GM12865 (cell line): Measurements from ENCODE around the gene CFTR.

Experiments
- DNase-seq: peaks from one replicate; pipeline ENCODE4 v3.0.0; 2010; ENCODE audit warnings: low read depth
- H3K4me3 ChIP-seq: 2 replicates; pipeline ENCODE4 v1.5.1; 2011; ENCODE audit warnings: mild to moderate bottlenecking, low read depth, low read length, control low read depth
- CTCF ChIP-seq: IDR thresholded peaks from 2 replicates; pipeline ENCODE4 v1.5.1; 2011; ENCODE audit warnings: low read length, control low read depth, low read depth, inconsistent platforms; ENCODE audit not compliant: insufficient read depth; ENCODE audit errors: missing control alignments

CFTR gene

DNA sequence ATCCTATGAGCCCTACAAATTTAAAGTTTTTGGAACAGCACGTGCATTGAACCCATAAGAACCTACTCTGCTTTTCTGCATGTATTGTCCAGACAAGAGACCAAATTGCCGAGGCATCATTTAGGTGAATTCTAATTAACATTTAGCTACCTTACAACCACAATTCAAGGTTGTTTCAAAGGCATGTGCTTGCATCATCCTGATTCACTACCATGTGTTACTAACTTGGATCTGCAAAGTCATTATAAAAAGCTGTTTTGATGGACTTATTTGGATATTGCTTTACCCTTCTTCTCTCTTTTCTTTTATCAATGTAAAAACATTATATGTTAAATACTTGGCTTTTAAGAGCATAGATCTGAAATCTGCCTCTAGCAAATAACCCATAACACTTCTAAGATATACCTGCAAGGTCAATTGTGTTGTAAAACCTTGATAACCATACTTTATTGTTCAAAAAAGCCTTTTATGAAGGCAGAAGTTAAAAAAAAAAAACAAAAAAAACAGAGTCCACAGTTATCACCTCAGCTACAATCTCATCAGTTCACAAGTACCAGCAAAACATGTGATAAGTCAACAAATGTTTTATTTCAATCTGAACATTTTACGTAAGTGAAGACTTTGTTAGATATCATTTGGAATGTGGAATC is 51.9 kb downstream of the CFTR start:
- no peak for TF ChIP-seq CTCF
- no peak overlapping the region for H3K4me3 ChIP-seq

DNA sequence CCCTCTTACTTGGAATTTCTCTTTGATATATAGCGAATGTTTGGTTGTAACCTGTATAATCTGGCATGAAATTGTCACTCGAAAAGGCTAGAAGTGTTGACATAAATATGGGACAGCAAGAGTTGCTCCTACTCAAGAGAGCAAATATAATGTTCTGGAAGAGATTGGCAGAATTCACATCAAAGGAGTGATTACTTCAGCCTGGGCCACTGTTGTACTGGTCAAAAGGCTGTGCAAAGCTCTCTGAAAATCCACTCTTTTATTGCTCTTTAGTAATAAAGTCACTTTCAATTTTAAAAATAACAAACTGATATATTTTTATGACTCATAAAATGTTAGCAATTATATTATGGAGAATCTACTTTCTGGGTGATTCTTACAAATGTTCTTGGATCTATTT is 58.2 kb downstream of the CFTR start:
- TF ChIP-seq CTCF: no peak
- no peak for DNase-seq
- H3K4me3 ChIP-seq: no peak overlapping the region

More for the DNA sequence above, 51.9 kb downstream of the CFTR start:
- DNase-seq: no peak

GRCh38 chr7:117544061-117544460 is 64.2 kb downstream of the CFTR start:
- no peak overlapping the region for H3K4me3 ChIP-seq
- no peak for DNase-seq
- no peak for TF ChIP-seq CTCF

DNA sequence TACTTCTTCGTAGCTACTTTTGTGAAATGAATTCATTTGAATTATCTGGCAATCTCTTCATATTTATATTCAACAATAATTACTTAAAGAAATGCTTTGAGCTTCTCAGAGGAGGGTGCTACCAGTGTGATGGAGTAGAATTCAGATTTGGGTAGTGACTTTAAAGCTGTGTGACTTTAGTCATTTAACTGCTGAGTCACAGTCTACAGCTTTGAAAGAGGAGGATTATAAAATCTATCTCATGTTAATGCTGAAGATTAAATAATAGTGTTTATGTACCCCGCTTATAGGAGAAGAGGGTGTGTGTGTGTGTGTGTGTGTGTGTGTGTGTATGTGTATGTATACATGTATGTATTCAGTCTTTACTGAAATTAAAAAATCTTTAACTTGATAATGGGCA is 68.2 kb downstream of the CFTR start:
- TF ChIP-seq CTCF: no peak
- DNase-seq: no peak
- H3K4me3 ChIP-seq: no peak overlapping the region

DNA sequence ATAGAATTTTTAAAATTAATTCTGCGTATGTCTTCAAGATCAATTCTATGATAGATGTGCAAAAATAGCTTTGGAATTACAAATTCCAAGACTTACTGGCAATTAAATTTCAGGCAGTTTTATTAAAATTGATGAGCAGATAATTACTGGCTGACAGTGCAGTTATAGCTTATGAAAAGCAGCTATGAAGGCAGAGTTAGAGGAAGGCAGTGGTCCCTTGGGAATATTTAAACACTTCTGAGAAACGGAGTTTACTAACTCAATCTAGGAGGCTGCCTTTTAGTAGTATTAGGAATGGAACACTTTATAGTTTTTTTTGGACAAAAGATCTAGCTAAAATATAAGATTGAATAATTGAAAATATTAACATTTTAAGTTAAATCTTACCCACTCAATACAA is 70.8 kb downstream of the CFTR start:
- TF ChIP-seq CTCF: no peak
- no peak for DNase-seq
- H3K4me3 ChIP-seq: no peak overlapping the region

DNA sequence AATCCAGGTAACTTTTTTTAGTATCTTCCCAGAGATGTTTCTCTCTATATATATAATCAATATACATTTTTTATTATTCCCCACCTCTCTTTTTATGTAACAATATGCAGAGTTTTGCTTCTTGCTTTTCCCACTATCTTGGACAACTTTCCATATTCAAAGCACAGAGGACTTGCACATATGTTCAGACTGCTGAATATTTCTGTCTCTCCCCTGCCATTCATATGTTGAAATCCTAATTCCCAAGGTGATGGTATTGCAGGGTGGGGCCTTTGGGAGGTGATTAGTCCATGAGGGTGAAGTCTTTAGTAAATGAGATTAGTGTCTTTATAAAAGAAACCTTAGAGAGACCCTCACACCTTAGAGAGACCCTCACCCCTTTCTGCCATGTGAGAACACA is 72.8 kb downstream of the CFTR start:
- DNase-seq: no peak
- TF ChIP-seq CTCF: no peak
- H3K4me3 ChIP-seq: no peak overlapping the region

GRCh38 chr7:117555260-117555659 is 75.4 kb downstream of the CFTR start:
- TF ChIP-seq CTCF: no peak
- H3K4me3 ChIP-seq: no peak overlapping the region
- no peak for DNase-seq
